Cardiac fibroblast (primary cell): ENCODE data around the gene RXFP1.

Experiments
- DNase-seq, 2 donors: peaks; one replicate each; pipeline versions ENCODE4 v3.0.0 to v3.0.0-alpha.2; 2010; ENCODE audit warnings: low read depth in 2 of 2
- H3K4me3 ChIP-seq, 2 donors: replicated peaks in 1 of 2; 1 replicate in 1 of 2; 2 replicates in 1 of 2; pipeline ENCODE4 v1.5.1; 2011; ENCODE audit warnings: low read depth in 2 of 2, low read length in 2 of 2, mild to moderate bottlenecking in 2 of 2, moderate library complexity in 1 of 2
- CTCF ChIP-seq: IDR thresholded peaks from one replicate; pipeline ENCODE4 v1.5.1; 2011; ENCODE audit warnings: low read depth, mild to moderate bottlenecking, low read length, inconsistent platforms

The RXFP1 gene

DNA sequence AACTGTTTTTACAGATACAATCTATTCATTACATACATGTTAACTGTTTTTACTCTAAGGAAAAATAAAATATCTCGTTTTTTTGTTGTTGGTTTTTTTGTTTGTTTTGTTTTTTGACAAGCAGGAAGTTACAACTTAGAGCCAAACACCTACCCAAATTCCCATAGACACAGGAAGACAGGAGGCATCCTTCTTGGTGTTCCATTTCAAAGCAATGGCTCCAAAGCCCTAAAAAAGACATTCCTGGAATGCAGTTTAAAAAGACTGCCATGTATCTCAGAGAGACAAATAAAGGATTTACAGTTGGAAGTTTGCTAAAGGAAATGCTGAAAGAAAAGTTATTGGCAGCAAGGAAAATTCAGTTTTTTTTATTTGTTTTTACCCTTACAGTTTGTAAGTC lies 167.1 kb downstream of the RXFP1 start:
- TF ChIP-seq CTCF = no peak
- no peak overlapping the region for H3K4me3 ChIP-seq
- DNase-seq = no peak
